H9 (cell line): Measurements from ENCODE around the gene PDZD2. TPM values are rescaled to one million over a fixed set of nuclear protein-coding genes. Genes with fewer than 3 reads are reported as not detected.
A peak's percentile ranks its signal among the peaks of the same experiment; 100 is the strongest.

Source experiments
- DNase-seq: peaks from one replicate; pipeline ENCODE4 v3.0.0-alpha.2; 2017
- H2AFZ ChIP-seq: one replicate; pipeline ENCODE4 v1.6.1; 2013; ENCODE audit warnings: mild to moderate bottlenecking, low read length, control low read depth, moderate library complexity
- H2AK5ac ChIP-seq: 2 replicates; pipeline ENCODE4 v1.6.1; 2013; ENCODE audit warnings: low read length, control low read depth, mixed read lengths; ENCODE audit not compliant: insufficient read length
- H2BK120ac ChIP-seq: one replicate; pipeline ENCODE4 v1.6.1; 2013; ENCODE audit warnings: low read depth, mild to moderate bottlenecking, low read length, control low read depth, inconsistent platforms; ENCODE audit not compliant: poor library complexity, severe bottlenecking
- H2BK12ac ChIP-seq: 2 replicates; pipeline ENCODE4 v1.6.1; 2013; ENCODE audit warnings: low read length, control low read depth, mixed read lengths, low read depth; ENCODE audit not compliant: insufficient read length
- H2BK15ac ChIP-seq: 2 replicates; pipeline ENCODE4 v1.6.1; 2013; ENCODE audit warnings: low read depth, low read length, control low read depth
- H2BK20ac ChIP-seq: one replicate; pipeline ENCODE4 v1.6.1; 2013; ENCODE audit warnings: low read depth, mild to moderate bottlenecking, low read length, control low read depth, inconsistent platforms; ENCODE audit not compliant: poor library complexity, severe bottlenecking
- H2BK5ac ChIP-seq: 2 replicates; pipeline ENCODE4 v1.6.1; 2013; ENCODE audit warnings: low read length, control low read depth, mixed read lengths; ENCODE audit not compliant: insufficient read length
- H3K14ac ChIP-seq: 2 replicates; pipeline ENCODE4 v1.6.1; 2013; ENCODE audit warnings: low read length, control low read depth; ENCODE audit not compliant: insufficient read depth
- H3K18ac ChIP-seq: 2 replicates; pipeline ENCODE4 v1.6.1; 2013; ENCODE audit warnings: low read depth, mild to moderate bottlenecking, mixed read lengths, low read length, control low read depth; ENCODE audit not compliant: insufficient read length
- H3K23ac ChIP-seq: 2 replicates; pipeline ENCODE4 v1.6.1; 2013; ENCODE audit warnings: low read length, control low read depth, mixed read lengths, low read depth; ENCODE audit not compliant: insufficient read length
- H3K23me2 ChIP-seq: 2 replicates; pipeline ENCODE4 v1.6.1; 2013; ENCODE audit warnings: low read depth, mild to moderate bottlenecking, mixed read lengths, low read length, control low read depth; ENCODE audit not compliant: insufficient read length, poor library complexity, severe bottlenecking
- H3K27ac ChIP-seq: 2 replicates; pipeline ENCODE4 v1.5.1; 2013; ENCODE audit warnings: low read length, control low read depth, mixed read lengths, low read depth; ENCODE audit not compliant: insufficient read length
- H3K27me3 ChIP-seq: 2 replicates; pipeline ENCODE4 v1.6.1; 2013; ENCODE audit warnings: low read length, control low read depth, inconsistent platforms; ENCODE audit not compliant: insufficient read depth
- H3K4ac ChIP-seq: 2 replicates; pipeline ENCODE4 v1.6.1; 2013; ENCODE audit warnings: low read depth, mild to moderate bottlenecking, control low read depth, inconsistent platforms, low read length, moderate library complexity
- H3K4me1 ChIP-seq: 2 replicates; pipeline ENCODE4 v1.6.1; 2013; ENCODE audit warnings: low read length, control low read depth, inconsistent platforms; ENCODE audit not compliant: insufficient read depth
- H3K4me2 ChIP-seq: 2 replicates; pipeline ENCODE4 v1.6.1; 2013; ENCODE audit warnings: low read length, control low read depth, mixed read lengths; ENCODE audit not compliant: insufficient read length, insufficient read depth
- H3K56ac ChIP-seq: 2 replicates; pipeline ENCODE4 v1.6.1; 2013; ENCODE audit warnings: low read depth, mild to moderate bottlenecking, mixed read lengths, low read length, control low read depth; ENCODE audit not compliant: insufficient read length
- H3K79me1 ChIP-seq: 2 replicates; pipeline ENCODE4 v1.6.1; 2013; ENCODE audit warnings: low read depth, mild to moderate bottlenecking, moderate library complexity, low read length, control low read depth, inconsistent platforms; ENCODE audit not compliant: insufficient read depth, poor library complexity, severe bottlenecking
- H3K79me2 ChIP-seq: 2 replicates; pipeline ENCODE4 v1.6.1; 2013; ENCODE audit warnings: low read length, control low read depth, inconsistent platforms; ENCODE audit not compliant: insufficient read depth
- H3K9ac ChIP-seq: 2 replicates; pipeline ENCODE4 v1.6.1; 2013; ENCODE audit warnings: low read length, control low read depth, mixed read lengths; ENCODE audit not compliant: insufficient read length; ENCODE audit errors: extremely low read depth
- H3K9me3 ChIP-seq: one replicate; pipeline ENCODE4 v1.6.1; 2013; ENCODE audit warnings: low read depth, low read length, inconsistent platforms; ENCODE audit not compliant: control insufficient read depth
- H3T11ph ChIP-seq: one replicate; pipeline ENCODE4 v1.6.1; 2013; ENCODE audit warnings: mild to moderate bottlenecking, low read length, control low read depth, inconsistent platforms
- H4K20me1 ChIP-seq: one replicate; pipeline ENCODE4 v1.6.1; 2013; ENCODE audit not compliant: control insufficient read depth, insufficient read length, insufficient read depth
- H4K5ac ChIP-seq: 2 replicates; pipeline ENCODE4 v1.6.1; 2013; ENCODE audit warnings: low read depth, mild to moderate bottlenecking, mixed read lengths, low read length, control low read depth; ENCODE audit not compliant: insufficient read length
- H4K8ac ChIP-seq: replicated peaks from 2 replicates; pipeline ENCODE4 v1.6.1; 2013; ENCODE audit warnings: low read length, control low read depth, mixed read lengths, low read depth; ENCODE audit not compliant: insufficient read length
- H4K91ac ChIP-seq: 2 replicates; pipeline ENCODE4 v1.6.1; 2013; ENCODE audit warnings: low read depth, mild to moderate bottlenecking, moderate library complexity, mixed read lengths, low read length, control low read depth; ENCODE audit not compliant: insufficient read length
- H3K27ac Mint-ChIP-seq, 3 experiments: 2 replicates in 2 of 3; 3 replicates in 1 of 3; pipeline ENCODE4 v1.8.0; 2020 to 2021; ENCODE audit warnings: mixed read lengths in 3 of 3, mild to moderate bottlenecking in 1 of 3, moderate library complexity in 1 of 3
- H3K27me3 Mint-ChIP-seq: 2 replicates; pipeline ENCODE4 v1.8.0; 2021; ENCODE audit warnings: low read depth, mild to moderate bottlenecking, moderate library complexity, mixed read lengths
- H3K36me3 Mint-ChIP-seq, 3 experiments: 2 replicates in 2 of 3; 3 replicates in 1 of 3; pipeline ENCODE4 v1.8.0; 2020 to 2021; ENCODE audit warnings: low read depth in 3 of 3, mixed read lengths in 3 of 3; ENCODE audit not compliant: insufficient read depth in 1 of 3
- H3K4me1 Mint-ChIP-seq, 2 experiments: 2 replicates each; pipeline ENCODE4 v1.8.0; 2020; ENCODE audit warnings: mixed read lengths in 2 of 2
- H3K4me3 Mint-ChIP-seq, 2 experiments: 2 replicates in 1 of 2; 3 replicates in 1 of 2; pipeline ENCODE4 v1.8.0; 2020 to 2021; ENCODE audit warnings: mild to moderate bottlenecking in 2 of 2, mixed read lengths in 2 of 2, moderate library complexity in 1 of 2
- H3K9me3 Mint-ChIP-seq, 2 experiments: 2 replicates in 1 of 2; 3 replicates in 1 of 2; pipeline ENCODE4 v1.8.0; 2020; ENCODE audit warnings: mild to moderate bottlenecking in 2 of 2, mixed read lengths in 2 of 2, moderate library complexity in 1 of 2
- WGBS: extraction: QIAGEN DNeasy Blood & Tissue Kit; methylation state at CpG from one replicate; pipeline ENCODE4 v1.1.7; 2013; ENCODE audit warnings: missing lambda C conversion rate, low lambda C conversion rate, mixed read lengths; ENCODE audit not compliant: insufficient read length; ENCODE audit errors: extremely low coverage; 5-methylcytosine and 5-hydroxymethylcytosine counted together
- total RNA-seq: library from RNA; stranded (reverse); gene quantifications from 2 replicates; pipeline ENCODE4 v1.2.1, GENCODE V29; 2021
- TF ChIP-seq, protein P1 (sequence below): fragments of 200-600 bp; sonication (generic); conservative IDR thresholded peaks from 3 replicates; pipeline ENCODE4 v1.8.0; 2021; ENCODE audit warnings: antibody characterized with exemption, mild to moderate bottlenecking

PDZD2 gene
- total RNA-seq, 1 experiment from 2014 or later: 9.9 TPM

DNA sequence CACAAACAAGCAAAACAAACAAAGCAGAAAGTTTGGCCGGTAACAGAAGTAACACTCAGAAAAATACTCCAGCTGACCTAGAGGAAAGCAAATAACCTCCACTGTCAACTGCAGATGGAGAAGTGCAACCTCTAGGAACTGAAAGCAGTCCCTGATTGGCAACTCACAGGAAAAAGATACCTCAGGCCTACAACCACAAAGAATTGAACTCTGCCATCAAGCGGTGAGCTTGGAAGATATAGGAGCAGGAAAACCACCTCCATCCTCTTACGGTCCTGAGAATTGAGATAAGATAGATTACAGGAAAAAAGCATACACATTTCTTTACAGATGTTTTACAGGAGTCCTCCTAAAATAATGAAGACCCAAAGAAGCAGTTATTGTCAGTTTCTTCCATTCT lies 184.5 kb downstream of the PDZD2 start:
- H2AK5ac ChIP-seq: no peak overlapping the region
- H3K27me3 ChIP-seq: no peaks in the 10 kb centered on the region
- no peak overlapping the region for H4K5ac ChIP-seq
- no peak overlapping the region for H3K27ac ChIP-seq
- no peaks in the 10 kb centered on the region for H3K27me3 Mint-ChIP-seq
- H3K4me2 ChIP-seq: no peak overlapping the region
- peaks cover 6% of the 10 kb centered on the region in 2 experiments; a peak in 2 of 4 replicates for H3K4me1 Mint-ChIP-seq
- peaks cover 2% of the 10 kb centered on the region; the same call in 1 of the 2 replicates for H3K4me1 ChIP-seq
- H3K79me2 ChIP-seq: no peaks in the 10 kb centered on the region
- peaks cover 8 to 10% of the 10 kb centered on the region in 2 experiments; a peak in 4 of 5 replicates for H3K9me3 Mint-ChIP-seq
- H3K27ac Mint-ChIP-seq: no peak overlapping the region
- H3K23ac ChIP-seq: no peak overlapping the region
- H3T11ph ChIP-seq: no peak overlapping the region
- no peak overlapping the region for H2BK120ac ChIP-seq
- peak overlapping the region; percentile 26 for H2BK20ac ChIP-seq
- TF ChIP-seq, protein P1, sequence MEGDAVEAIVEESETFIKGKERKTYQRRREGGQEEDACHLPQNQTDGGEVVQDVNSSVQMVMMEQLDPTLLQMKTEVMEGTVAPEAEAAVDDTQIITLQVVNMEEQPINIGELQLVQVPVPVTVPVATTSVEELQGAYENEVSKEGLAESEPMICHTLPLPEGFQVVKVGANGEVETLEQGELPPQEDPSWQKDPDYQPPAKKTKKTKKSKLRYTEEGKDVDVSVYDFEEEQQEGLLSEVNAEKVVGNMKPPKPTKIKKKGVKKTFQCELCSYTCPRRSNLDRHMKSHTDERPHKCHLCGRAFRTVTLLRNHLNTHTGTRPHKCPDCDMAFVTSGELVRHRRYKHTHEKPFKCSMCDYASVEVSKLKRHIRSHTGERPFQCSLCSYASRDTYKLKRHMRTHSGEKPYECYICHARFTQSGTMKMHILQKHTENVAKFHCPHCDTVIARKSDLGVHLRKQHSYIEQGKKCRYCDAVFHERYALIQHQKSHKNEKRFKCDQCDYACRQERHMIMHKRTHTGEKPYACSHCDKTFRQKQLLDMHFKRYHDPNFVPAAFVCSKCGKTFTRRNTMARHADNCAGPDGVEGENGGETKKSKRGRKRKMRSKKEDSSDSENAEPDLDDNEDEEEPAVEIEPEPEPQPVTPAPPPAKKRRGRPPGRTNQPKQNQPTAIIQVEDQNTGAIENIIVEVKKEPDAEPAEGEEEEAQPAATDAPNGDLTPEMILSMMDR: peak; percentile 40; the same call in 1 of the 3 replicates
- H3K4me3 Mint-ChIP-seq: no peak overlapping the region
- H3K14ac ChIP-seq: no peak overlapping the region
- H2BK12ac ChIP-seq: no peak overlapping the region
- H3K9me3 ChIP-seq: no peaks in the 10 kb centered on the region
- no peaks in the 10 kb centered on the region for H3K23me2 ChIP-seq
- no peak for DNase-seq
- WGBS: no CpG with 5 or more reads among the region's 3 CpGs
- H3K4ac ChIP-seq: no peak overlapping the region
- H3K36me3 Mint-ChIP-seq: peaks cover 0 to 8% (median 3%) of the 10 kb centered on the region in 3 experiments; a peak in 3 of 7 replicates
- no peak overlapping the region for H3K9ac ChIP-seq
- H4K91ac ChIP-seq: no peak overlapping the region
- no peak overlapping the region for H2AFZ ChIP-seq
- H2BK15ac ChIP-seq: no peak overlapping the region
- H2BK5ac ChIP-seq: no peak overlapping the region
- H3K18ac ChIP-seq: no peak overlapping the region
- no peak overlapping the region for H3K56ac ChIP-seq
- H4K20me1 ChIP-seq: no peaks in the 10 kb centered on the region
- no peak overlapping the region for H4K8ac ChIP-seq
- H3K79me1 ChIP-seq: no peaks in the 10 kb centered on the region
